Epidermal melanocyte (primary cell): ENCODE data around the gene CLVS2.

Experiments used
- DNase-seq: peaks from one replicate; pipeline ENCODE4 v3.0.0; 2011; ENCODE audit warnings: low spot score; ENCODE audit not compliant: insufficient read length

CLVS2 gene

DNA sequence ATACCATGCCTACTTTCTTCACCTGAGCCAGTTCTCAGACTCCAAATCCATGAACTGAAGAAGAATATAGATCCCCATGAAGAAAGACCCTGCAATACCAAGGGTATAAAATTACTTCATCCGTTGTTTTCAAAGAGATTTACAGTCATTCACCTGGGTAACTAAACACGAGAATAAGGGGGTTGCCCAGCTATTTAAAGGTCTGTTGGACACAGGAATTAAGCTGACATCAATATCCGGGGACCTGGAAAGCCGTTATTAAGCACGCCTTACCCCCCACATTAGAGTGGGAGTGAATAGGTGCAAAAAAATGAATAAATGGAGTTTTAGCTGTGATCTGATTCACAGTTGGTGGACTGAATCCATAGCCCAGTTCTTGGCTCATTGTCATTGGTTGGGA, 28.9 kb downstream of the CLVS2 start:
- no peak for DNase-seq

DNA sequence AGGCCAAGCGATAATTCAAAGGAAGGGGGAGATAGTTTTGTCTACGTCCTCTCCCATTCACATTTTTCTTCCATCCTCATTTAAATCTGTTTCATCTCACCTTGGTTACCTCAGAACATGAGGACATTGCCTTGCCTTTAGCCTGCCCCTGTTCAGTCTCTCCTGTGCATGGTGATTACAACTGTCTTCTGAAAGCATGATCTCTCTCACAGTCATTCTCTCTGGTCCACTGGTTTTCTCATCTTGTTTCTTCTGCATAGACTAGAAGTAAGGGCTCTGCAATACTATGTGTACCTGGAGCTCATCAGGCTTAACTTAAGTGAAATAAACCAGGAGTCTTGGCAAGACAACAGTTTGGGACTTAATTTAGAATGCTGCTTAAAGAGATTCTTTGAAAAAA, 31.4 kb downstream of the CLVS2 start:
- DNase-seq: no peak

DNA sequence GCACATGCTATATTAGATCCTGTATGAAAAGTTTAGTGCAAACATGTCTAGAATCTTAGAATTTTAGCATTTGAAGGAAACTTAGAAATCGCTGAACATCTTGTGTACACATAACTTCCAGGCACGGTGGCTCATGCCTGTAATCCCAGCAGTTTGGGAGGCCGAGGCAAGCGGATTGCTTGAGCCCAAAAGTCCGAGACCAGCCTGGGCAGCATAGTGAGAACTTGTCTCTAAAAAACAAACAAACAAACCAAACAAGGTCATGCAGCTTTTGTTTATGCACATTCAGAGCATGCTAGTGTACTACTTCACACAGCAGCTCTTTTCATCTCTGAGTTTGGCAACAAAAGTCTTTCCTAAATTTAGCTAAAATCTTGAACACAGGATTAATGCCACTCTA, 32.2 kb downstream of the CLVS2 start:
- DNase-seq: no peak

DNA sequence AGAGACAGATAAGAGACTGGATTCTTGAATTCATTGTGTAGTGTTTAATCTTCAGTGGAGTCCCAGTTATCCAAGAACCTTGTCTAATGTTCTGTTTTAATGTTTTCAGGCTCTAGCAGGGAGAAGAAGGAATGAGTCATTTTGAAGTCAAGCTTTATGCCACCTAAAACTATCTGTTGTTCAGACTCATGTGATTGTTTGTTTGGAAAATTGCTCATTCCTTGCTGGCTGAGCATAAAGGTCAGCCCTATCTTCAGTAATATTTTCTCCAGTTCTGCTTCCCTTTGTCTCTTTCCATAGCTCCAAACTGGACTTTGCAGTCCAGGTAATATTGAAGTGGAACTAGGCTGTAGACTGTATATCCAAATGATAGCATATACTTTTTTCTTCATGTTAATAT, 34.2 kb downstream of the CLVS2 start:
- no peak for DNase-seq

DNA sequence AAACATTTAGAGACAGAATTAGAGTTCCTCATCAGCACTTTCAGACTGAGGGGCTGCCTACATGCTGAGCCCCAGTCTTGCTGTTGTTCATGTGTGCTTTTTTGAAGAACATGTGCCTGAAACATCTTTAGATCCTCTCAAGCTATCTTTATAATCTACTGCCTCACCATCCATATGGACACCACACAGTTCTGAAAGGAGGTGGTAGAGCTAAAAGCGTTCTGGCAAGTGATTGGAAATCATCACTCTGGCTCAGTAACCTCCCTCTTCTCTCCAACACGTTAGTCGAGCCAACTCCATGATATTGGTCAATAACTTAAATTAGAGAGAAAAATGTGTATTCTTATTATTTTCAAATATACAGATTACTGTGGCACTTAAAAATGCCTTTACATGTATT, 40.6 kb downstream of the CLVS2 start:
- DNase-seq: no peak

DNA sequence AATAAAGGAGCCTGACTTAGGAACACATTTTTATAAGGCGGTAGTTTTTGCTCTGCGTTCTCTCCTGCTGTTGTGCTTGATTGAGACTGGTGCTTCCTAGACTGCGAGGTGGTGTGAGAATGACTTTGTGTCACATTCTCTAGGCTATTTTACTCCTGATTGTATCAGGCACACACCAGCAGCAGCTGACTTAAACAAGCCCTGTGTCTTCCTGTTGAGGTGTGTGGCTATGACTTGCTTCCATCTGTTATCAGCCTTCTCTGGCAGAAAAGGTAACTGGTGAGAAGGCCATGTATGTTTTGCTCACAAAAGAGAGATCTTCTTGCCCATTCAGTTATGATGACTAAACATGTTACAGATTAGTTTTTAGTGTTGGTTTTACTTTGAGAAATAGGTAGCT, 43.4 kb downstream of the CLVS2 start:
- DNase-seq: no peak

DNA sequence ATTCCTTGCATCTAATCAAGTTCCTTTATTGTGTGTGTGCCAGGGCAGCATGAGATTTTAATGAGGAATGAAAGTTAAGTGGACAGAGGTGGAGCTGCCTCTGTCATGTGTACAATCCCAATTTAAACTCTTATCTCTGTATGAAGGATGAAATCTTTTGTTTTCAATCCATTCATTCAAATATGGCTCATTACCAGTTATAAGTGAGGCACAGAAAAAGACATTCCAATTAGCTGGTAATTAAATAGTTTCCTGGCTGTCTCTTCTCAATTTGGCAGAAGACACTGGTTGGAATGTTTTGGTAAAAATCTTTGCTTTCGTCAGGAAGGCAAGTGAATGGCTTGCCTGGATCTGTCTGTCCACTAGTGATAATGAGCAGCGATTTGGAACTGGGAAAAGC, 46.4 kb downstream of the CLVS2 start:
- no peak for DNase-seq

DNA sequence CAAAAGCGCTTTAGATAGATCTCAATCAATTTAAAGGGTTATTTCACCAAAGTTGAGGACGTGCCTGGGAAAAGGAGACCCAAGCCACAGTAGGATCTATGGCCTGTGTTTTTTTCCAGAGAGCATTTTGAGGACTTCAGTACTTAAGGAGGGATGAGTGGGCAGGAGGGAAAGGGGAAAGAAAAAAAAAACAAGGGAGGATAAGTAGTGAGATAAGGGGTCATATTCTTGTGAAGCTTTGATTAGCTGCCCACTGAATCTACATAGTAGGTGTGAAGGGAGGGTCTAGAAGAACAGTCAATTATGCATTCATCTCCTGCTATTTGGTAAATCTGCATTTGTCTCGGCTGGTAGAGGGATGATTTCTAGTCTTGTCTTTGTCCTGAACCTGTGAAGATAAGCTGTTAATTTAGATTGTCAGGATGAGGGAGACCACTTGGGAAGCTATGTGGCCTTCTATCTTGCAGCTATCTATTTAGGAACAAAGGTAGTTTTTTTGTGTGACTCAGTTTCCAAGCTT, 48.4 kb downstream of the CLVS2 start:
- DNase-seq: no peak

DNA sequence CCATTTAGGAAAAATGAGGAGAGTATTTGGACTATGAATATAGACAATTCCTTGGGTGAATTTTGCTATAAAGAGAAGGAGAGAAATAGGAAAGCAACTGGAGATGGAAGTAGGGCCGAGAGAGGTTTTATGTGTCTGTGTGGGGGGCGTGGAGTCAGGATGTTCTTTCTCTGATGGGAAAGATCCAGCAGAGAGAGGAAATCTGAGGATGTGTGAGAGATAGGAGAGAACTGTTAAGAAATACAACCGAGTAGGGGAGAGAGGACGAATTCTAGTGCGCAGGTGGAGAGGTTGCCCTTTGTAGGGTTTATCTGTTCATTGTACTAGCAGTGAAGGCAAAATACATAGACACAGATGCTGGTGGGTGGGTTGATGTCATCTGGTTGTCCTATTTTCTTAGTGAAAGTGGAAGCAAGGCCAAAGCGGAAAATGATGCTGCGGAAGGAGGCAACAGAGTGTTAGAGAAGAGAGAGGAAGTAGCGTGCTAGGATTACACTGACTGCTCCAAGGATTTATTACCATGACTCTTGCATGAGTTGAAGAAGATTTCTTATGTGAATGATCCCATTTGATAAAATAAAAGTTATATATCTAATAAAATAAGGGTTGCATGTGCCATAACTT, 57.7 kb downstream of the CLVS2 start:
- no peak for DNase-seq

DNA sequence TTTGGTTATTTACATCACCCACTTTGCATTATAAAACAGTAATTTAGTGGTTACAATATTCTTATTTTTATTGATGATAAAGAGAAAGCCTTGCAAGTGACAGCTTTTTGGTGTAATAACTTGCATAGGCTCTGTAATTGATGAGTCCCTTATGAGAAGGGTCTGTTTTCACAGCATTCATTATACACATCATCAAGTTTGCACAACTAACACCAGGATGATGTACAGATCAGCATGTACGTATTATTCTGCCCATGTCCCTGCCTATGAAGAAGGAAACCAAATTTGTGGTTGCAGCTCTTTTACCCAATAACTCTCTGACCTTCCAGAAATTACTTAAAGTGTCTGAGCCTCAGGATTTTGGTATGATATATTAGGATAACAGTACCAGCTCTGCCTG, 59.2 kb downstream of the CLVS2 start:
- DNase-seq: no peak

DNA sequence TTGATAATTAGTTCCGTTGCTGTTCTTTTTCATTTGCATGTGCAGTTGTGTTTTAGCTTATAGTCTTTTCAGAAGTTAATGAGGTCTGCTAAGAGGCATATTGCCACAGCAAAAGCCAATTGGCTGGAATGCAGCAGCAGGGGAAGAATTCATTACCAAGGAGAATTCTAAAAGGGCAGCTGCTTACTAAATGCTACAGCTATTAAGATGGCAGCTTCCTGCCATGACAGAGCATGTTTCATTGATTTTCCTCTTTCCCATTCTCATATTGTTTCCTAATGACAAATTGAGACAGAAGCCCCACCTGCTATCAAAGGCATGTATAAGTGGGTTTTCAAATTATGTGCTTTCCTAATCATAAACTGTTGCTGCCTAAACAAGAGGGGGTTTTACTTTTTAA, 66.6 kb downstream of the CLVS2 start:
- no peak for DNase-seq

DNA sequence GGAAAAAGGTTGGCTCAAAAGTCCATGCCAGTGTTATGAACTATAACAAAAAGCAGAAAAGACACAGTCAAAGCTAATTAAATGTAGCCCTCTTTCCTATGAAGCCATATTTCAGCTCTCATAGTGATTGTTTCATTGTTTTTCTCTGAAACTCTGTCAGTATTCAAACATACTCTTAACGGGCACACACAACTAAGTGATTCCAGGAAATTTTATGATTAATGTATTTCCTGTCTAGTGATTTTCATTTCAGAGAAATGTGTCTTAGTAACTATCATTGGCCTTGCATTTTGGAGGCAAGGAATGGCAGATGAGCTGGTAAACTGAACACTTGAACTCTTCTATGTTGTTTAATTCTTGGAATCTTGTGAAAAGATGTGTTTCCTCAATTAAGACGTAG, 68.0 kb downstream of the CLVS2 start:
- DNase-seq: no peak

DNA sequence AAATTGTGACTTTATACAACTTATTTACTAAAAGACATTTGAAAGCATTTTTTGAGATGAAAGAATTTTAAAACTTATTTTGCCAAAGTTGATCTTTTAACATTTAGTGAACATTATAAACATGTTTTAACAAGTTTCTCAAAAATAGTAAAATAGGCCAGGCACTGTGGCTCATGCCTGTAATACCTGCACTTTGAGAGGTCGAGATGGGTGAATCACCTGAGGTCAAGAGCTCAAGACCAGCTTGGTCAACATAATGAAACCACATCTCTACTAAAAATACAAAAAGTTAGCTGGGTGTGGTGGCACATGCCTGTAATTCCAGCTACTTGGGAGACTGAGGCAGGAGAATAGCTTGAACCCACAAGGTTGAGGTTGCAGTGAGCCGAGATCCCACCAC, 78.6 kb downstream of the CLVS2 start:
- DNase-seq: no peak

DNA sequence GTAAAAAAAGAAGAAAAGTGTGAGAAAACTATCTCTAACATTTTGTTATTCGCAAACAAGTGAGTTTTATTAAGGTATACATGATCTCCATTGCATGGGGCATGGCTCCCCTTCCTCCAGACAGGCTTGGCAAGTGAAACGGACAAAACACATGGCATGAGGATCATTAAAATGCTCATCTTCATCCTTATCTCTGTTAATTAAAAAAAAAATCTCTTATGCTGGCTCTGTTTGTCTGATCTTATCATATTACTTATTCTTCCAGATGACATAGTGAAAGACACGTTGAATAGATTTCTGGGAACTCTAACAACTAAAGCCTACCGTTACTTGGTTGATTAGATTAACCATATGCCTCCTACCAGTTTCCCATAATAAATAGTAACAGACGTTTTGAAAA, 89.4 kb downstream of the CLVS2 start:
- DNase-seq: no peak

DNA sequence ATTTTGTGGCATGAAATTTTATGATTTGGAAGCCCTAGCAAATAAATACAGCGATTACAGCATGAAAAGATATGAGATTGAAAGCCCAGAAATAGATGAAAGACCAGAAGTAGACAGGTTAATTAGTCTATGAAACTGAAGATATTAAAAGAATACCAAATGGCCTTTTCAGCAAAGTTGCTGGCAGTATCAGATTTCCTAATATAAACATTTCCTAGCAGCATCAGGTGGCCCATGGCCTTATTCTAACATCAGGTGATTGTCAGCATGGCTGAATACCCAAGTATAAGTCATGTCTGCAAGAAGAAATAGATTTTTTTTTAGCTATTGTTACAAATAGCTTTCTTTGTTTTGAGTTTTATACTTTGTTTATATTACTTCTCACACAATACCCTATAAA, 93.2 kb downstream of the CLVS2 start:
- DNase-seq: no peak

DNA sequence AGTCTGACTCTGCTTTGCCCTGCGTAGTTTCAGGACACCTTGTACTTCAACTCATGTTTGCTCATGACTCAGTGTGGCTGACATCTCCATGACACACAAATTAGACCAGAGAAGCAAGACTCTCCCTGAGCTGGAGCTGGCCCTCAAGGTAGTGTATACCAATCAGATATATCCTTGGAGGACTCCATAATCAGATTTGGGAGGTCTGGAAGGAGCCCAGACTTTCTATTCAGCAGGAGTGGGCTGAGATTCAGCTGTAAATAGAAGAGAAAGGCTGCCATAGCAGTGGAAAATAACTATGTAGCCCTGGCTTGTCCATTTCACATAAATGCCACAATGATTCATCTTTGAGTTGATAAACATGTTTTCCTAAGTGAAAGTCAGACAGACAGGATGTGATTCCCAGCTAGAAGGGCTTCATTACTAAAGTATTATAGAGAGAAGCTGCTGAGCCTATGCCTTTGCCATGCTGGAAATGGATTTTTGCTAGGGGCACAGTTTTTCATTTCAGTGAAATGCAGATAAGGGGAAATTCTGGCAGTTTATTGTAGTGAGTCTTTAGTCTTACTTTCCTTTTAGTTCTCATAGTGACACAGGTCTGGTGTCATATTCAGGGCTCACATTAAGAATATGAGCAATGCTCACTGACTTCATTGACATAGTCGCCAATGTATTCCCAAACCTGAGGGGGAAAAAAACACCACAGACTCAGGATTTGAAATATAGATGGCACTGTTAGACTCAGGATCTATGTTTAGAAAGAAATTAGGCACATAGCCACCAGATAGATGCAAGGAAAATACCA, 95.3 kb downstream of the CLVS2 start:
- DNase-seq: no peak

DNA sequence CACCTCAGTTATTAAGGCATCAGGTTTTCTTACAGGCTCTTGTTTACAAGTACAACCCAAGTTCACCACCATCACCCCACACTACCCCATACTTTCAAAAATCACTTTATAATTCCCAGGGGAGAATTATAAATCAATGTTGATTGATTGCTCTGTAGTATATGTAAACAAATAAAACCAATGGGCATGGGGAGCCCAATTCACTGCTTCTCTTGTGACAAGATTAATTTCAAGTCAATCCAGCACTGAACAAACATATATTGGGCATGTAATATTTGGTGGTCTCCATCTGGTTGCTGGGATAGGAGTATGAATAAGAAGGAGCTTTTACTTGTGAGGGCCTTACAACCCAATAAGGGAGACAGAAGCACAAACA, 95.8 kb downstream of the CLVS2 start:
- no peak for DNase-seq

DNA sequence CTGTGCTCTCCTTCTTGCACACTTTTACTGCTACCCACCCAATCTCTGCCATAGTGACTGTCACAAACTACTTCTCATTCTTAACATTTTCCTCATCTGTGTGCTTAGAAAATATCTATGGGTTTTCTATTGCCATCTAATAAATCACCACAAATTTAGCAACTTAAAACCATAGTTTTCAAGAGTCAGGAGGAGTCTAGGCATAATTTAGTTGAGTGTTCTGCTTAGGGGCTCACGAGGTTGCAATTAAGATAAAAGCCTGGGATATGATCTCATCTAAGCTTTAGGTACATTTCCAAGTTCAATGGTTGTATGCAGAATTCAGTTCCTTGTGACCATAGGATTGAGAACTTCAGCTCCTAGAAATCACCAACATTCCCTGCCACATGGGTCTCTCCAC, 98.8 kb downstream of the CLVS2 start:
- no peak for DNase-seq

DNA sequence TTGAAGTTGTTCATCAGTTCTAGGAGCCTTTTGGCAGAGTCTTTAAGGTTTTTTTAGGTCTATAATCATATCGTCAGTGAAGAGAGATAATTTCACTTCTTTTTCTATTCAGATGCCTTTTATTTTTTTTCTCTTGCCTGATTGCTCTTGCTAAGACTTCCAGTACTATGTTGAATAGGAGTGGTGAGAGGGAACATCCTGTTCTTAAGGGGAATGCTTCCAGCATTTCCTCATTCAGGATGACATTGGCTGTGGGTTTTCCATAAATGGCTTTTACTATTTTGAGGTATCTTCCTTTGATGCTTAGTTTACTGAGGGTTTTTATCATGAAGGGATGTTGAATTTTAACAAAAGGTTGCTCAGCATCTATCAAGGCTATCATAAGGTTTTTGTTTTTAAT, 109.5 kb downstream of the CLVS2 start:
- DNase-seq: no peak

DNA sequence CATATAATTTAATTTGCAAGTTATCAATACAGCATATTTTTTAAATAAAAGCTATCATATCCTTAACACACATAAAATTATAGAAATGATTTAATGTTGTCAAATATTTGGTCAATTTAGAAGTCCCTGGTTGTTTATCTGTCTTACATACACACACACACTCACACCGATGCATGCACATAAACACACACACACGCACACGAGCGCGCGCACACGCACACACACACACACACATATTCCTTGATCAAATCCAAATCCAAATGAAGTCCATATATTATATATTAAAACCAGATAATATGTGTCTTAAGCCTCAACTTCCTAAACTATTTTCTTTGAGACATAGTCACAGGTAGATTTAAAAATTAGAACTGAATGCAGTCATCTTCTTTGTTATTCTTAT, 120.3 kb downstream of the CLVS2 start:
- DNase-seq: no peak

DNA sequence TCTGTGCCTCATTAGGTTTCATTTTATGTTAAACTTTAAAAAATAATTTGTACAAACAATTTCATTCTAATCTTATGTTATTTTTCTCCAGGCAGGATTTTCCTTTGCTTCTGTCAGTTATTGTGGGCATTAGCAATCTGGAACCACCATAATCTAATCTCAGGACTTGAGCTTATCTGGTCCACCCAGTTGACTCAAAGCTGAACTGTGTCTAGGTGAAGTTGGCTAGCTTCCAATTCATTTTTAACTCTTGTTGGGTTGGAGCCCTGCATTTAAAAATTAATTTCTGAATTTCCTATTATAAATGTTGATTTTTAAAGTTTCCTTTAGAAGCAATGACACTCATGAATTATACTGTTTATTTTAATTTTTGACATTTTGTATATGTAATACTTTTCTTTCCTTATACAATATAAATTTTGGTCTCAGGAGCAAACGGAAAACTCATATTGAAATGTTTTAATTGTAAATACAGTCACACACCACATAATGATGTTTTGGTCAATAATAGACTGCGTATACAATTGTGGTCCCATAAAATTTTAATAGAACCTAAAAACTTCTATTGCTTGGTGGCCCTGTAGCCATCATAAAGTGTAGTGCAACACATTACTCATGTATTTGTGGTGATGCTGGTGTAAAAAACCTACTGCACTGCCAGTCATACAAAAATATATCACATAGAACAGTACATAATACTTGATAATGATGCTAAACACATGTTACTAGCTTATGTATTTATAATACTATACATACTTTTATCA, 121.3 kb downstream of the CLVS2 start:
- DNase-seq: no peak

DNA sequence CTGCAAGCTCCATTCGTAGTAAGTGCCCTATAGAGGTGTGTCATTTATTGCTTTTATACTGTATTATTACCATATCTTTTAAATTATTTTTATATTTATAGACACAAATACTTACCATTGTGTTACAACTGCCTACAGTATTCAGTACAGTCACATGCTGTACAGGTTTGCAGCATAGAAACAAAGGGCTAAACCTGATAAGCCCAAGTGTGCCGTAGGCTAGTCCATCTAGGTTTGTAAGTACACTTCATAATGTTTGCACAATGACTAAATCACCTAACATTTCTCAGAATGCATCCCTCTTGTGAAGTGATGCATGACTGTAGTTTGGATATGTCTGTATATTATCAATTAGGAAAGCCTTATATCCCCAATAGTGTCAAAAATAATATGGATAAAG, 122.8 kb downstream of the CLVS2 start:
- DNase-seq: no peak
